AG04449 (cell line): ENCODE results near the gene NBL1.

ENCODE experiments used
- CTCF ChIA-PET: fragments of 350-600 bp; formaldehyde crosslinking; extraction: SDS; loops from one replicate; lab custom pipeline; 2021; ENCODE audit warnings: antibody characterized with exemption; lab: Yijun Ruan, JAX
- POLR2A ChIA-PET: fragments of 400-600, 350-600 bp; formaldehyde crosslinking; extraction: SDS; loops from one replicate; lab custom pipeline; 2020; ENCODE audit warnings: antibody characterized with exemption, inconsistent platforms; lab: Yijun Ruan, JAX
- DNase-seq: peaks from one replicate; pipeline ENCODE4 v3.0.0-alpha.2; 2010; ENCODE audit warnings: low read depth, low spot score
- H3K4me3 ChIP-seq: 2 replicates; pipeline ENCODE4 v1.5.1; 2011; ENCODE audit warnings: low read depth, mild to moderate bottlenecking, control low read depth, low read length
- CTCF ChIP-seq: IDR thresholded peaks from one replicate; pipeline ENCODE4 v1.5.1; 2011; ENCODE audit warnings: mild to moderate bottlenecking, moderate library complexity, low read length, control low read depth, inconsistent platforms; ENCODE audit not compliant: insufficient read depth; ENCODE audit errors: missing control alignments

NBL1 gene

GRCh38 chr1:19648239-19648638 lies 4.1 kb downstream of the NBL1 start:
- TF ChIP-seq CTCF, result no peak
- POLR2A ChIA-PET, result no interaction called here
- no peak for DNase-seq
- CTCF ChIA-PET, result interaction anchor here (0.6 to 13.4 kb wide), 12 partner anchors 13 to 333 kb away, joined by 3 to 178 read pairs (median 6); no protein-coding TSS in a partner anchor
- no peak overlapping the region for H3K4me3 ChIP-seq

GRCh38 chr1:19648689-19649088 lies 4.6 kb downstream of the NBL1 start:
- H3K4me3 ChIP-seq, result no peak overlapping the region
- TF ChIP-seq CTCF, result peak; percentile 1
- DNase-seq, result no peak
- ChIA-PET CTCF (interaction anchor here (0.6 to 13.4 kb wide), 12 partner anchors 13 to 334 kb away, joined by 3 to 178 read pairs (median 6); no protein-coding TSS in a partner anchor), POLR2A (no interaction called here)

GRCh38 chr1:19650416-19651140 lies 6.5 kb downstream of the NBL1 start:
- no peak for TF ChIP-seq CTCF
- no peak overlapping the region for H3K4me3 ChIP-seq
- no peak for DNase-seq
- ChIA-PET CTCF (interaction anchor here (0.6 to 13.4 kb wide), 38 partner anchors 10 to 485 kb away, joined by 3 to 178 read pairs (median 4); partner anchors contain the start of genes CAPZB, EMC1 and MRTO4), POLR2A (no interaction called here)

GRCh38 chr1:19651141-19651737 lies 7.1 kb downstream of the NBL1 start:
- ChIA-PET POLR2A (no interaction called here), CTCF (interaction anchor here (0.6 to 13.4 kb wide), 40 partner anchors 10 to 486 kb away, joined by 3 to 178 read pairs (median 4); partner anchors contain the start of genes CAPZB, EMC1 and MRTO4)
- peak; percentile 86 for TF ChIP-seq CTCF
- no peak for DNase-seq
- H3K4me3 ChIP-seq, result no peak overlapping the region

GRCh38 chr1:19654386-19654785 lies 10.3 kb downstream of the NBL1 start:
- ChIA-PET POLR2A (no interaction called here), CTCF (interaction anchor here (0.6 to 13.4 kb wide), 53 partner anchors 8 to 451 kb away, joined by 3 to 178 read pairs (median 4); partner anchors contain the start of genes AKR7A2, EMC1, HTR6 and NBL1)
- no peak for TF ChIP-seq CTCF
- DNase-seq, result no peak
- no peak overlapping the region for H3K4me3 ChIP-seq
